CD4-positive, alpha-beta T cell treated with Interleukin-15 for 4 hours (primary cell): ENCODE results near the gene POC1B.

Experiments
- DNase-seq: peaks from one replicate; pipeline ENCODE4 v3.0.0-alpha.2; 2020; ENCODE audit warnings: low spot score

Gene POC1B

DNA sequence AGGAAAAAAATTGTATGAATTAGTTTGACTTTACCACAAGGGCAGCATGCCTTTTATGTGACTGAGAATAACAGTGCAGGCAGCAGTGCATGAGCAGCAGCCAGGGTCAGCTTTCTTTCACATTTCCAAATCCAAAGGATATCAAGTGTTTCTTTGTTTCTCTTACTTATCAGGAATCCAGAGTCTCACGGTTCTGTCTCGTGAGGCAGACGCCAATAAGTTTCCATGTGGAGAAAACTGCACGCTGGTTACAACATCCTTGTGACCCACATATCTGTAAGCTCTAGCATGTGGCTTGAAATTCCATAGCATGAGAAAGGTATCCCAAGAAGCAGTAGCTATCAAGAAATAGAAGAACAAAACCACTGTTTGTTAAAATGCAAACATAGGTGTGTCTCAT lies 28.8 kb downstream of the POC1B start:
- no peak for DNase-seq

GRCh38 chr12:89494411-89495231 lies 31.2 kb downstream of the POC1B start:
- peak; percentile 39 for DNase-seq

DNA sequence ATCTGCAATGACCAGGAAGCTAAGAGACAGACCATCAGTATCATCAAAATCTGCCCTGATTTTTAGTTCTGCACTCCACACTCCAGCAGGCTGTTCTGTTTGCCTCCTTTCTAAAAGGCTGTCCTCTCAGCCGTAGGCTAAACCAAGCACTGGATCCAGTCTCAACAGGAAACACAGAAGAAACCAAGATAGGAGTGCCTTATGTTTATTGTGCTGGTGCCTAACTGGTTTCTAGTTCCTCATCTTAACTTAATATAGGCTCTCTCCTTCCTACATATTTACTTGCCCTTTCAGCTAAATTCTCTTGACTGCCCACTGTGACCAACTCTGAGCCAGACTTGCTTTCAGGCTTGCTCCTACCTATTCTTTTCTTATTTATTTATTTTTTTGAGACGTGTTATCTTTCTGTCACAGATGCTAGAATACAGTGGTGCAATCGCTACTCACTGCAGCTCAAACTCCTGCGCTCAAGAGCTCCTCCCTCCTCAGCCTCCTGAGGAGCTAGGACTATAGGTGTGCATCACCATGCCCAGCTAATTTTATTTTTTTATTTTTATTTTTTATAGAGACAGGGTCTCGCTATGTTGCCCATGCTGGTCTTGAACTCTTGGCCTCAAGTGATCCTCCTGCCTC lies 32.1 kb downstream of the POC1B start:
- DNase-seq = no peak

GRCh38 chr12:89492883-89493282 lies 33.0 kb downstream of the POC1B start:
- no peak for DNase-seq

GRCh38 chr12:89490922-89491321 lies 34.9 kb downstream of the POC1B start:
- no peak for DNase-seq

DNA sequence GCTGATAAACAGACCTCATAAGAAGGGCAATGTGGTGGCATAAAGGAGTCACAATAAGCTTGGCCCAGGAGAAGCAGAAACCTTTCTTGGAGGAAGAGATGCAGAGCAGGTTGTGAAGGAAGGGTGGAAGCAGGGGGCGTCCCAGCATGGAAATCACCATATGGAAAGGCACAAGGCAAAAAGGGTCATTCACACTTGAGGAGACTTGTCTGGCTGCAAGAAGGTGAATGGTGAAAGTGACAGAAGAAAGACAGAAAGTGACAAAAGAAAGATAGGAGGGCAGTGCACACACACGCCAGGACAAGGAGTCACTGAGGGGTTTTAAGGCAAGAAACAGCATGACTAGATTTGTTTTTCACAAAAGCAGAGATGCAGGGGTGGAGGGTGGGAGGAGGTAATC lies 39.6 kb downstream of the POC1B start:
- DNase-seq = no peak

GRCh38 chr12:89484470-89484869 lies 41.4 kb downstream of the POC1B start:
- no peak for DNase-seq

DNA sequence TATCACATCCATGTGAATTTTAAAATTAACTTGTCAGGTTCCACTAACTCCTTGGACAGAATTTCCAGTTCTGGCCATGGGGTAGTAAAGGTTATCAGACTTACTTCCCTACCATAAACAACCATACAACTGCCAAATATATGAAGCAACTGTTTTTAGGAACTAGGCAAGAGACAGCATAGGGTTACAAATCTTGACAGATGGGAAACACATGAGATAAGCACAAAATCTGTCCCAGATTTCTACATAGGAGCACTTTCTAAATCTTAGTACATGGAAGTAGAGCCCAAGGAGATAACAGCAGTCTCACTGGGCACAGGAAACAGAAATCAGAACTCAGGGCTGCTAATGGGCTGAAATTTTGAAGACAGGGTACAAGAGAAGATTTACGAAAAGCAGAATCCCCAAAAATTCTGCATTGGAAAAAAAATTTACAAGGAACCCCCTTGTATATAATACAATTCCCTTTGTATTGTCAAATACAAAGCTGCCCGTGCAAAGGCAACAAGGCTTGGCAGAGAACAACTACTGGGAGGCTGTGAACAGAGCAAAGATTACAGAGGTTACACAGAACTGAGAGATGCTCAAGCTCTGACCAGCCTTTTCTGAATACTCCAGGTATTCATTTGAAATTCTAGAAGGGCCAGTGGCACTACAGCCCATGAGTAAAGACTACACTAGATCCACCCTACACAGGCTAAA lies 44.5 kb downstream of the POC1B start:
- no peak for DNase-seq

- no peak for DNase-seq
These were observed 45.9 kb downstream of the POC1B start for GRCh38 chr12:89479982-89480381.

DNA sequence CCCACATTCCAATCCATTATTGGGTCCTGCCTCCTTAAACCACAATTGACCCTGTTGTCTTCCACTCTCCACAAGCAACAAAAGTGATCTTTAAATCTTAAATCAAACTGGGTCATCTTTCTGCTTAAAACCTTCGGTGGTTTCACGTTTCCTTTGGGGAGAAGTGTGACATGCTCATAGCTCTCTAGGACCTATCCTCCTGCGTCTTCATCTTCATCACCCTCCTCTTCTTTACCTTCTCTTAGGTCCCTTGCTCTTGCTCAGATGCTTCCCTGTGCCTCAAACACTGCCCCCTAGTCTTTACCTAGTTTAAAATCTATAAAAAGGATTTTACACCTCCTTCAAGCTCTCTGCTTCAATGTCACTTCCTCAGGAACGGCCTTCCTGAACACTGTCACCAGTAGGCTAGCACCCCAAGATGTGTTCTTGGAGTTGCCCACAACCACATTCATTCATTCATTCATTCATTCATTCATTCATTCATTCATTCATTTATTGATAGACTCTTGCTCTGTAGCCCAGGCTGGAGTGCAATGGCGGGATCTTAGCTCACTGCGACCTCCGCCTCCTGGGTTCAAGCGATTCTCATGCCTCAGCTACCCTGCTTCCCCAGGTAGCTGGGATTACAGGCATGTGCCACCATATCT lies 48.1 kb downstream of the POC1B start:
- DNase-seq = peak; percentile 16

- DNase-seq = no peak
These were observed 48.8 kb downstream of the POC1B start for GRCh38 chr12:89476904-89477595.

GRCh38 chr12:89476232-89476631 lies 49.6 kb downstream of the POC1B start:
- no peak for DNase-seq

- DNase-seq = no peak
These were observed 50.5 kb downstream of the POC1B start for GRCh38 chr12:89475203-89475990.

- DNase-seq = no peak
These were observed 51.2 kb downstream of the POC1B start for GRCh38 chr12:89474615-89475014.

DNA sequence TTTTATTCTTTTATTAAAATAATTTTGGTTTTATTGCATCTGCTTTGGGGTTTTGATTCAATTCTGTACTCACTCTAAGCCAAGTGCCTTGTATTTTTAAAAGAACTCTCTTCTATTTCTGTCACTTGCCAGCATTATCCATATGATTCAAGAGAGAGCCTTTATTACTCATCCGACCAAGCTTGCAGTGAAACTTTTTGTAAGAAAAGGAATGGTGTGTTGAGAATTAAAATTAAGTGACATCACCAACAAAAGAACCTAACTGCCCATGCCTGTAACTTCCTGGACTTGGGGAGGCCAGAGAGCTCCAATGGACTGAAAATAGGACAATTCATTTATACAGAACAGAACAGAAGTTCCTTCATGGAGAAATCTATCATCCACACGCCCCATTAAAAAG lies 53.3 kb downstream of the POC1B start:
- DNase-seq = no peak

DNA sequence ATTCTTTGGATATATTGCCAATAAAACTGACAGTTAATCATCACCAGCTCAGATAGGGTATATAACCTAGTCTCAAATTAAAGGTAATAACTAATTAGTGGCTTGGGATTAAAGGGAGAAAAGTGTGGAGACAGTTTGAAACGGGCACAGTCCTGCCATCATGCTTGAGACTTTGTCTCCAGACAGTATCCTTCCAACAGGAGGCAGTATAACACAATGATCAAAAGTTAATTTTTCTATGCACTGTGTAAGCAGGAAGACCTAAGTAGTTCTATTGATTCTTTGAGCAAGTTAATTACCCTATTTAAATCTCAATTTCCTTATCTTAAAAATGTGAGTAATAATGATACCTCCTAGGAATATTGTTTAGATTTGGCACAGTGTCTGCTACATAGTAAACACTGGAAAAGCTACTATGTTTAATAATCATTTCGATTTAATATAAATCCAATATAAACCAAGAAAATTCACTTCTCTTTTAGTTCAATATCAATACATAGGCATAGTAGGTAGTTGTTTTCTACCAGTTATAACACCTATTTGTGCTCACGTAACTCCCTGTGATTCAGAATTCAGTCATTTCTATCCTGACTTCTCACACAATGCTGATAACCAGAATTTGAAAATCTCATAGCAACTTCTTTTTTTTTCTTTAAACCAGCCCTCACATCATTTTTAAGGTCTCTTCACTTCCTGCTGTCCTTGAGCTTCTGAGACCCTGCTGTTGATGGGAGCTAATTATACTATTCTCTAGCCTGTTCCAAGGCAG lies 54.9 kb downstream of the POC1B start:
- DNase-seq = peak; percentile 67

DNA sequence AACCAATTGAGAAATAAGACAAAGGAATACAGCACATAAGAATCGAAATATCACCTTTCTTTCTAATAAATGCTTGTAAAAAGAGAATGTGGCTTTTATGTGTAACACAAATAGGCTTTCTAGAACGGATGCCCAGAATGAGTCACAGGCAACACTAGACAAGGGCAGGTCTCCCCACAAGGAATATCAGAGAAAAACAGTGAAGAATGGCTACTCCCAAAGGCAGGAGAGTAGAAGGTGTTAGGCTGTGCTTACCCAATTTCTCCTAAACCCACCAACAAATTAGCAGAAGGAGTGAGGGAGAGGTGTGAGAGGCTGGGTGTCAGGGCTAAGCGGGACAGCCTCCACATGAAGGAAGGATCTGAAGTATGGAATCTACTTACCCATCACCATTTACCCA lies 56.5 kb downstream of the POC1B start:
- peak; percentile 69 for DNase-seq

GRCh38 chr12:89468648-89469326 lies 57.1 kb downstream of the POC1B start:
- peak; percentile 53 for DNase-seq

GRCh38 chr12:89468017-89468416 lies 57.8 kb downstream of the POC1B start:
- peak; percentile 39 for DNase-seq
